AG10803 (cell line): ENCODE measurements around the gene P4HA1.

Source experiments
- DNase-seq: peaks from one replicate; pipeline ENCODE4 v3.0.0; 2010; ENCODE audit warnings: low read depth
- H3K4me3 ChIP-seq: 2 replicates; pipeline ENCODE4 v1.5.1; 2011; ENCODE audit warnings: mild to moderate bottlenecking, low read length, control low read depth
- CTCF ChIP-seq: conservative IDR thresholded peaks from 2 replicates; pipeline ENCODE4 v1.5.1; 2011; ENCODE audit warnings: mild to moderate bottlenecking, low read length, control low read depth, inconsistent platforms

P4HA1 gene

GRCh38 chr10:72976886-72977285 lies 119.8 kb downstream of the P4HA1 start:
- TF ChIP-seq CTCF: no peak
- DNase-seq: no peak
- no peak overlapping the region for H3K4me3 ChIP-seq
